C4-2B (cell line): ENCODE results near the gene SPATA21.
"Not testable (repeated sequence)": the region's sequence is repeated elsewhere in the genome, so short reads cannot be mapped to it uniquely, and the experiment has no call there.

Experiments used
- H3K27ac ChIP-seq: fragments of 450-650 bp; 2 replicates; pipeline ENCODE4 v1.5.1; 2017
- ZFX ChIP-seq: fragments of 450-650 bp; IDR thresholded peaks from 2 replicates; pipeline ENCODE4 v1.6.1; 2017
- TF ChIP-seq, protein P1 (sequence below): fragments of 450-650 bp; conservative IDR thresholded peaks from 2 replicates; pipeline ENCODE4 v1.5.1; 2017; ENCODE audit warnings: mild to moderate bottlenecking

Gene SPATA21, protein sequence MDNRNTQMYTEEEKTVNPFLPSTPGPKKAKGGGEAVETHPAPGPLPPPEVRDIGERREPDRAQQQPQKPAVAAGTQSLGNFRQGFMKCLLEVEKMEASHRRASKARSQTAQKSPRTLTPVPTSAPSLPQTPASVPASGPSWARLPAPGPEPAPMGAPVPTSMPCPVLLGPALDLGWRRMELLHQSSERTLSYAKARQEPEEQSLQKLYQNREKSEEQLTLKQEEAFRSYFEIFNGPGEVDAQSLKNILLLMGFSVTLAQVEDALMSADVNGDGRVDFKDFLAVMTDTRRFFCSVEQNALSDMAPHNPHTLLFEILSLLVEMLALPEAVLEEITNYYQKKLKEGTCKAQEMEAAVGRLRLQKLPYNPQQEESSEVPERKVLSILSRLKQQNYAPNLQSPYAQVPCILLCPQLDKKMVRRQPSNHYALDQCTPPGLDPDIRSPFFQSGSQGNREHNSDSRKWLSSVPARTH

GRCh38 chr1:16436946-16437474 is at the start of gene SPATA21:
SPATA21 (minus strand) TSS chr1:16437424; CDS start chr1:16431371, 6,053 bp downstream.
- no peak for TF ChIP-seq ZFX
- TF ChIP-seq, protein P1, sequence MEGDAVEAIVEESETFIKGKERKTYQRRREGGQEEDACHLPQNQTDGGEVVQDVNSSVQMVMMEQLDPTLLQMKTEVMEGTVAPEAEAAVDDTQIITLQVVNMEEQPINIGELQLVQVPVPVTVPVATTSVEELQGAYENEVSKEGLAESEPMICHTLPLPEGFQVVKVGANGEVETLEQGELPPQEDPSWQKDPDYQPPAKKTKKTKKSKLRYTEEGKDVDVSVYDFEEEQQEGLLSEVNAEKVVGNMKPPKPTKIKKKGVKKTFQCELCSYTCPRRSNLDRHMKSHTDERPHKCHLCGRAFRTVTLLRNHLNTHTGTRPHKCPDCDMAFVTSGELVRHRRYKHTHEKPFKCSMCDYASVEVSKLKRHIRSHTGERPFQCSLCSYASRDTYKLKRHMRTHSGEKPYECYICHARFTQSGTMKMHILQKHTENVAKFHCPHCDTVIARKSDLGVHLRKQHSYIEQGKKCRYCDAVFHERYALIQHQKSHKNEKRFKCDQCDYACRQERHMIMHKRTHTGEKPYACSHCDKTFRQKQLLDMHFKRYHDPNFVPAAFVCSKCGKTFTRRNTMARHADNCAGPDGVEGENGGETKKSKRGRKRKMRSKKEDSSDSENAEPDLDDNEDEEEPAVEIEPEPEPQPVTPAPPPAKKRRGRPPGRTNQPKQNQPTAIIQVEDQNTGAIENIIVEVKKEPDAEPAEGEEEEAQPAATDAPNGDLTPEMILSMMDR, result no peak
- no peak within 1 kb of the TSS for H3K27ac ChIP-seq

DNA sequence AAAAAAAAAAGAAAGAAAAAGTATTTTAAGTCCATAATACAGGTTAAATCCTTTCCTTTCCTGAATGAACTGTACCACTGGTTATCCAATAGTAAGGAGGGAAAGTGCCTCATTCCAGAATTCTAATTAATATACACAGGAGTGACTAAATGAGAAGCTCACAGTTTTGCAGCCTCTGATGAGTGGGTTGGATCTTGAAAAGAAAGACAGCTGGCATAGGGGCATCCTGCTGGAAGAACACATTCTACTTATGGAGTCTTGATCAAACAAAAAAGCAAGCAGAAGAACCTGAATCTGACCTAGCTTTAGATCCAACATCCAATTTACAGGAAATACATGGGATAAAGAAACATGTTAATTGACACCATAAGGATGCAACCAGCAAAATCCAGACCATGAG is 49.8 kb upstream of the SPATA21 start:
- not testable (repeated sequence) for H3K27ac ChIP-seq

- H3K27ac ChIP-seq, result not testable (repeated sequence)
These were observed 49.1 kb upstream of the SPATA21 start for GRCh38 chr1:16486316-16486715.

- H3K27ac ChIP-seq, result no peak overlapping the region
- TF ChIP-seq, protein P1, result no peak
- TF ChIP-seq ZFX, result no peak
These were observed 47.7 kb upstream of the SPATA21 start for GRCh38 chr1:16484931-16485330.

DNA sequence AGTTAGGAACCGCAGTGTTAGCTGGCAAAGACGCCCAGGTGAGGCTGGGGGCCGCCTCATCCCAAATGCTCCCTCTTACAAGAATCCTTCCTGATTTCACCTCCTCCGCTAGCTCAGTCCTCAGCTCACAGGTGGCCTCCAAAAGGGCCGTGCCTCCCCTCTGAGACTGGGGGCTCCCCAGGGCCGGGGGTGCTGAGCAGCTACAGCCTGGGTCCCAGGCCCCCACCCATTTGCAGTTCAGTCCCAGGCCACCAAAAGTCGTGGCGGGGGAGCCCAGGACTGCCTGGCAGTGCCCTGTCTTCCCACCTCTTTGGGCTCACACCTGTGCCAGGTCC is 47.2 kb upstream of the SPATA21 start:
- no peak overlapping the region for H3K27ac ChIP-seq
- TF ChIP-seq ZFX, result no peak
- TF ChIP-seq, protein P1, result no peak

DNA sequence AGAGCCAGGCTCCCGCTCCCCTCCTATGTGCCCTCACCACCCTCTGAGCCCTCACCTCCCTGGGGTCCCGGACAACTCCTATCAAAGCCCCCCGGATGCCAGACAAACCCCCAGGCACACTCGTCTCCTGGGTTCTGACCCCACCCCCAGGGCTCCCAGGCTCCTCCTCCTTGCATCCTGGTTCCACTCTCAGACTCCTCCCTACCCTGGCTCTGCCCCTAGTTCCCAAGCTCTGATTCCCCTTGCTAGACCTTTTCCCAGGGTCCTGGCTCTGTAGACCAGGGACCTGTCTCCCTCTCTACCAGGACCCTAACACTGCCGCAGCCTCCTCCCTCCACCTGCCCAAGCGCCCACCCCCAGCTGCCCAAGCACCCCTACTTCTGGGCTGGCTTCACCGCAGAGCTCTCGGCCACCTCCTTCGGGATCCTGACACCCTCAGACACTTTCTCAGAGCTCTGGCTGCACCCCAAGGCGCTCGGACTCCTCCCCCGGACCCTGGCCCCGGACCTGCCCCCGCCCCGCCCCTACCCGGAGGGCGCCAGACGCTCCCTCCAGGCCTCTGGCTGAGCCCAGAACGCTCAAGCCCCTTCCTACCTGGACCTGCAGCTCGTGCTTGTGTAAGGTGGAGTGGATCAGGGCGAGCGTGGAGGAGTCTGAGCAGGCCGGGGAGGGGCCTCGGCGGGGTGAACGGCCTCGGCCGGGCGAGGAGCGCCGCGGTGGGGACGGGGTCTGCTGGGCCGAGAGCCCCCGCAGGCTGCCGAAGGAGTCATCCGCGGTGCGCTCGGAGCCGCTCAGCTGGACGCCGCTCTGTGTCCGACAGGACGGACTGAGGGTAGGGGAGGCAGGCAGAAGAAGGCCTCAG is 46.6 kb upstream of the SPATA21 start:
- not testable (repeated sequence) for H3K27ac ChIP-seq

GRCh38 chr1:16483146-16483545 is 45.9 kb upstream of the SPATA21 start:
- not testable (repeated sequence) for H3K27ac ChIP-seq

GRCh38 chr1:16478091-16478490 is 40.9 kb upstream of the SPATA21 start:
- no peak for TF ChIP-seq ZFX
- TF ChIP-seq, protein P1, result no peak

DNA sequence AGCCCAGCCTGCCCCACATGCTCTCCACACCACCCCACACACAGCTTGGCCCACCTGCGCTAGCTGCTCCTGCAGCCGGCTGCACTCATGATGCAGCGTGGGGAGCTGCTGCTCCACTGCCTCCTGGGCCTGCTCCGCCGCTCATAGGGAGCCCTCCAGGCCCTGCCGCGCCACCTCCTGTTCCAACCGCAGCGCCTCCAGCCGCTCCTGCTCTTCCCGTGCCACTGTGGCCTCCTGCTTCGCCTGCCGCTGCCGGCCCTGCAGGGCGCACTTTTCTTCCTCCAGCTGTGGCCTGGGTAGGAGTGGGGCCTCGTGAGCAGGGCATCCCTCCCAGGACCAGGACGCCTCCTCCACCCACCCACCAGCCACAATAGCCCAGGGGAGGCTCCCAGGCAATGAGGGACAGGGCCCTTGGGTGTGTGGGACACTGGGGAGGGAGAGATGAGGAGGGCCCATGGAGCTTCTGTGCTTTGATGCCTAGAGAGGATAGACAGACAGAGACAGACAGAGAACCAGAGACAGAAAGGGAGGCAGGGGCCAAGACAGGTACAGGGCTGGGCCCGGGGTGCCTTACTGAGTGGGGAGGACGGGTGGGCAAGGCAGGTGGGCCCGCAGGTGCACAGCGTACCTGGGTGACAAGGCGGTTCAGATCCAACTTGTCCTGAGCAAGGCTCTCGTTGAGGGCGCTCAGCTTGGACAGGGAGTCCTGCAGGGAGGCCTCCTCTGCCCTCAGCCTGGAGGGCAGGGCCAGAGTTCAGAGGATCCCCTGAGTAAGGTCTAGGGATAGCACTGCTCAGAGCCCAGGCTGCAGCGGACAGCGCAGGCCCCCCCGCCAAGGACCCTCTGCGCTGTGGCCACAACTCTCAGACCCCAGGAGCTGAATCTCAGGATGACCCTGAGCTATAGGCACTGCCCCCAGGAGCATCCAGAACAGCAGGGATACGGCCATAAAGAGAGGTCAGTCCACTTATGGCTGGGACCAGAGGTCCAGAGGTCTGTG is 38.8 kb upstream of the SPATA21 start:
- H3K27ac ChIP-seq, result not testable (repeated sequence)

More at GRCh38 chr1:16478091-16478490, 40.9 kb upstream of the SPATA21 start:
- H3K27ac ChIP-seq, result no peak overlapping the region

- not testable (repeated sequence) for H3K27ac ChIP-seq
These were observed 37.7 kb upstream of the SPATA21 start for GRCh38 chr1:16474891-16475290.
